GM12878 (cell line): ENCODE data around the gene FBXL7.

Experiments
- ATF7 ChIP-seq: fragments of 450-650 bp; IDR thresholded peaks from 2 replicates; pipeline ENCODE4 v1.6.1; 2016; ENCODE audit warnings: low read depth, mild to moderate bottlenecking
- CHD2 ChIP-seq: IDR thresholded peaks from 2 replicates; pipeline ENCODE4 v1.6.1; 2011; ENCODE audit warnings: low read depth, low read length, improper control_type of control experiment, borderline replicate concordance
- EP300 ChIP-seq, 2 experiments: fragments of 150-350 bp in 1 of 2; IDR thresholded peaks; 2 replicates each; pipeline ENCODE4 v1.6.1; 2011 to 2012; ENCODE audit warnings: low read depth in 2 of 2, low read length in 2 of 2, borderline replicate concordance in 1 of 2, improper control_type of control experiment in 1 of 2, inconsistent platforms in 1 of 2; ENCODE audit not compliant: control insufficient read depth in 1 of 2
- JUND ChIP-seq: IDR thresholded peaks from 2 replicates; pipeline ENCODE4 v1.6.1; 2012; ENCODE audit warnings: low read depth, mild to moderate bottlenecking, low read length, improper control_type of control experiment, moderate library complexity
- NR2C1 ChIP-seq: fragments of 450-650 bp; IDR thresholded peaks from 2 replicates; pipeline ENCODE4 v1.6.1; 2017; ENCODE audit warnings: antibody characterized with exemption, mild to moderate bottlenecking, moderate library complexity
- POLR2A ChIP-seq: IDR thresholded peaks from 2 replicates; pipeline ENCODE4 v1.6.1; 2011; ENCODE audit warnings: low read depth, mild to moderate bottlenecking, low read length
- POLR2AphosphoS5 ChIP-seq: IDR thresholded peaks from 2 replicates; pipeline ENCODE4 v1.6.1; 2011; ENCODE audit warnings: mild to moderate bottlenecking, low read length, inconsistent platforms
- RAD21 ChIP-seq: IDR thresholded peaks from 2 replicates; pipeline ENCODE4 v1.6.1; 2011; ENCODE audit warnings: mild to moderate bottlenecking, low read depth, low read length, moderate library complexity; ENCODE audit not compliant: insufficient read depth
- ZNF274 ChIP-seq: IDR thresholded peaks from one replicate; pipeline ENCODE4 v1.8.0; 2011; ENCODE audit not compliant: insufficient read length, insufficient read depth
- TF ChIP-seq, protein P1 (sequence below), 3 experiments: IDR thresholded peaks in 2 of 3; conservative IDR thresholded peaks in 1 of 3; 2 replicates each; pipeline ENCODE4 v1.5.1; 2011; ENCODE audit warnings: low read depth in 3 of 3, low read length in 3 of 3, mild to moderate bottlenecking in 3 of 3, control low read depth in 2 of 3, moderate library complexity in 2 of 3, inconsistent platforms in 1 of 3, mixed read lengths in 1 of 3; ENCODE audit not compliant: control insufficient read depth in 2 of 3, insufficient read depth in 1 of 3; ENCODE audit errors: extremely low read depth in 1 of 3
- TF ChIP-seq, protein P2 (sequence below): fragments of 450-650 bp; IDR thresholded peaks from 2 replicates; pipeline ENCODE4 v1.6.1; 2018; ENCODE audit warnings: mild to moderate bottlenecking, low read depth, moderate library complexity; ENCODE audit not compliant: partially characterized antibody
- TF ChIP-seq, protein P3 (sequence below): IDR thresholded peaks from 2 replicates; pipeline ENCODE4 v1.6.1; 2012; ENCODE audit warnings: mild to moderate bottlenecking, low read depth, low read length
- TF ChIP-seq, protein P4 (sequence below): IDR thresholded peaks from 2 replicates; pipeline ENCODE4 v1.6.1; 2011; ENCODE audit warnings: low read depth, low read length, improper control_type of control experiment, borderline replicate concordance

DNA sequence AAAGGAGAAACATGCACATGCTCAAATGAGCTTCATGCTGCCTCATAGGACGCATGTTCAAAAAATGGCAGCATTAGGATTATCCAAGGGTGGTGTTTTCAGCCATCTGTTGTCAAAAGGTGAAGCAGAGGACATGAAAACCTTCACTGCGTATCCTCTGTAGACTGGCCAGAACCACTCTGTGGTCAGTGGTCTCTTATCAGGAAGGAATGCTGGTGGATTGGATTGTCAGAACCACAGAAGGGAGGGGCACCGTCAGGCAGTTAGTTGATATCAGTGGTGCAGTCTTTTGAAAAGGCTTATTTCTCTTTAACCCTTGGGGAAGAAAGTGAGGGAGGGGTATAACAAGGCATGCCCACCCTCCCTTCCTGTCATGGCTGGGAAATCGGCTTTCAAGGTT, 100.1 kb downstream of the FBXL7 start:
- no peak for TF ChIP-seq NR2C1
- TF ChIP-seq, protein P1, sequence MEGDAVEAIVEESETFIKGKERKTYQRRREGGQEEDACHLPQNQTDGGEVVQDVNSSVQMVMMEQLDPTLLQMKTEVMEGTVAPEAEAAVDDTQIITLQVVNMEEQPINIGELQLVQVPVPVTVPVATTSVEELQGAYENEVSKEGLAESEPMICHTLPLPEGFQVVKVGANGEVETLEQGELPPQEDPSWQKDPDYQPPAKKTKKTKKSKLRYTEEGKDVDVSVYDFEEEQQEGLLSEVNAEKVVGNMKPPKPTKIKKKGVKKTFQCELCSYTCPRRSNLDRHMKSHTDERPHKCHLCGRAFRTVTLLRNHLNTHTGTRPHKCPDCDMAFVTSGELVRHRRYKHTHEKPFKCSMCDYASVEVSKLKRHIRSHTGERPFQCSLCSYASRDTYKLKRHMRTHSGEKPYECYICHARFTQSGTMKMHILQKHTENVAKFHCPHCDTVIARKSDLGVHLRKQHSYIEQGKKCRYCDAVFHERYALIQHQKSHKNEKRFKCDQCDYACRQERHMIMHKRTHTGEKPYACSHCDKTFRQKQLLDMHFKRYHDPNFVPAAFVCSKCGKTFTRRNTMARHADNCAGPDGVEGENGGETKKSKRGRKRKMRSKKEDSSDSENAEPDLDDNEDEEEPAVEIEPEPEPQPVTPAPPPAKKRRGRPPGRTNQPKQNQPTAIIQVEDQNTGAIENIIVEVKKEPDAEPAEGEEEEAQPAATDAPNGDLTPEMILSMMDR (IDR thresholded peaks at IDR 0.05 in 2 of 3, conservative IDR thresholded peaks at IDR 0.05 in 1 of 3; ENCODE audit: control insufficient read depth in 2 of 3, extremely low read depth in 1 of 3, insufficient read depth in 1 of 3, low read depth in 3 of 3, low read length in 3 of 3), result no peak
- no peak for TF ChIP-seq JUND
- TF ChIP-seq POLR2A, result no peak
- TF ChIP-seq RAD21, result no peak
- TF ChIP-seq EP300 (IDR thresholded peaks at IDR 0.05; ENCODE audit: borderline replicate concordance in 1 of 2, control insufficient read depth in 1 of 2, low read depth in 2 of 2, low read length in 2 of 2), result no peak
- TF ChIP-seq ZNF274, result no peak
- TF ChIP-seq, protein P2, sequence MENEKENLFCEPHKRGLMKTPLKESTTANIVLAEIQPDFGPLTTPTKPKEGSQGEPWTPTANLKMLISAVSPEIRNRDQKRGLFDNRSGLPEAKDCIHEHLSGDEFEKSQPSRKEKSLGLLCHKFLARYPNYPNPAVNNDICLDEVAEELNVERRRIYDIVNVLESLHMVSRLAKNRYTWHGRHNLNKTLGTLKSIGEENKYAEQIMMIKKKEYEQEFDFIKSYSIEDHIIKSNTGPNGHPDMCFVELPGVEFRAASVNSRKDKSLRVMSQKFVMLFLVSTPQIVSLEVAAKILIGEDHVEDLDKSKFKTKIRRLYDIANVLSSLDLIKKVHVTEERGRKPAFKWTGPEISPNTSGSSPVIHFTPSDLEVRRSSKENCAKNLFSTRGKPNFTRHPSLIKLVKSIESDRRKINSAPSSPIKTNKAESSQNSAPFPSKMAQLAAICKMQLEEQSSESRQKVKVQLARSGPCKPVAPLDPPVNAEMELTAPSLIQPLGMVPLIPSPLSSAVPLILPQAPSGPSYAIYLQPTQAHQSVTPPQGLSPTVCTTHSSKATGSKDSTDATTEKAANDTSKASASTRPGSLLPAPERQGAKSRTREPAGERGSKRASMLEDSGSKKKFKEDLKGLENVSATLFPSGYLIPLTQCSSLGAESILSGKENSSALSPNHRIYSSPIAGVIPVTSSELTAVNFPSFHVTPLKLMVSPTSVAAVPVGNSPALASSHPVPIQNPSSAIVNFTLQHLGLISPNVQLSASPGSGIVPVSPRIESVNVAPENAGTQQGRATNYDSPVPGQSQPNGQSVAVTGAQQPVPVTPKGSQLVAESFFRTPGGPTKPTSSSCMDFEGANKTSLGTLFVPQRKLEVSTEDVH, result no peak
- TF ChIP-seq CHD2, result no peak
- no peak for TF ChIP-seq POLR2AphosphoS5
- TF ChIP-seq, protein P3, sequence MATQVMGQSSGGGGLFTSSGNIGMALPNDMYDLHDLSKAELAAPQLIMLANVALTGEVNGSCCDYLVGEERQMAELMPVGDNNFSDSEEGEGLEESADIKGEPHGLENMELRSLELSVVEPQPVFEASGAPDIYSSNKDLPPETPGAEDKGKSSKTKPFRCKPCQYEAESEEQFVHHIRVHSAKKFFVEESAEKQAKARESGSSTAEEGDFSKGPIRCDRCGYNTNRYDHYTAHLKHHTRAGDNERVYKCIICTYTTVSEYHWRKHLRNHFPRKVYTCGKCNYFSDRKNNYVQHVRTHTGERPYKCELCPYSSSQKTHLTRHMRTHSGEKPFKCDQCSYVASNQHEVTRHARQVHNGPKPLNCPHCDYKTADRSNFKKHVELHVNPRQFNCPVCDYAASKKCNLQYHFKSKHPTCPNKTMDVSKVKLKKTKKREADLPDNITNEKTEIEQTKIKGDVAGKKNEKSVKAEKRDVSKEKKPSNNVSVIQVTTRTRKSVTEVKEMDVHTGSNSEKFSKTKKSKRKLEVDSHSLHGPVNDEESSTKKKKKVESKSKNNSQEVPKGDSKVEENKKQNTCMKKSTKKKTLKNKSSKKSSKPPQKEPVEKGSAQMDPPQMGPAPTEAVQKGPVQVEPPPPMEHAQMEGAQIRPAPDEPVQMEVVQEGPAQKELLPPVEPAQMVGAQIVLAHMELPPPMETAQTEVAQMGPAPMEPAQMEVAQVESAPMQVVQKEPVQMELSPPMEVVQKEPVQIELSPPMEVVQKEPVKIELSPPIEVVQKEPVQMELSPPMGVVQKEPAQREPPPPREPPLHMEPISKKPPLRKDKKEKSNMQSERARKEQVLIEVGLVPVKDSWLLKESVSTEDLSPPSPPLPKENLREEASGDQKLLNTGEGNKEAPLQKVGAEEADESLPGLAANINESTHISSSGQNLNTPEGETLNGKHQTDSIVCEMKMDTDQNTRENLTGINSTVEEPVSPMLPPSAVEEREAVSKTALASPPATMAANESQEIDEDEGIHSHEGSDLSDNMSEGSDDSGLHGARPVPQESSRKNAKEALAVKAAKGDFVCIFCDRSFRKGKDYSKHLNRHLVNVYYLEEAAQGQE, result no peak
- TF ChIP-seq, protein P4, sequence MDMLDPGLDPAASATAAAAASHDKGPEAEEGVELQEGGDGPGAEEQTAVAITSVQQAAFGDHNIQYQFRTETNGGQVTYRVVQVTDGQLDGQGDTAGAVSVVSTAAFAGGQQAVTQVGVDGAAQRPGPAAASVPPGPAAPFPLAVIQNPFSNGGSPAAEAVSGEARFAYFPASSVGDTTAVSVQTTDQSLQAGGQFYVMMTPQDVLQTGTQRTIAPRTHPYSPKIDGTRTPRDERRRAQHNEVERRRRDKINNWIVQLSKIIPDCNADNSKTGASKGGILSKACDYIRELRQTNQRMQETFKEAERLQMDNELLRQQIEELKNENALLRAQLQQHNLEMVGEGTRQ, result no peak
- no peak for TF ChIP-seq ATF7
